ENCODE data around the gene SEPTIN5. TPM values are rescaled to one million over a fixed set of nuclear protein-coding genes. Genes with fewer than 3 reads are reported as not detected.
A peak's percentile ranks its signal among the peaks of the same experiment; 100 is the strongest.

The SEPTIN5 gene
- total and polyA plus RNA-seq, 9 of the 15 experiments (the other 6 are each of a cell fraction or from before 2014, with no cell fraction given), result 0.03 to 195 (median 119) TPM

GRCh38 chr22:19723983-19724827 lies 9.9 kb downstream of the SEPTIN5 start (continued):
- TF ChIP-seq THAP7 (CRISPR knock-in tag; IDR thresholded peaks at IDR 0.05) (no peak), GTF2A2 (tag; IDR thresholded peaks at IDR 0.05) (peak; percentile 75), FOXJ3 (CRISPR knock-in tag; IDR thresholded peaks at IDR 0.05) (no peak), PKNOX1 (IDR thresholded peaks at IDR 0.05) (no peak), XRCC5 (IDR thresholded peaks at IDR 0.05; ENCODE audit: low read depth, low read length) (no peak), BCLAF1 (IDR thresholded peaks at IDR 0.05; ENCODE audit: borderline replicate concordance in 1 of 2, control insufficient read depth in 1 of 2, low read depth in 2 of 2, low read length in 1 of 2) (no peak), DIDO1 (tag; IDR thresholded peaks at IDR 0.05; ENCODE audit: low read depth) (0 out of 2 replicates have a peak, but pooled peaks have one; percentile 33), TCF15 (CRISPR knock-in tag; IDR thresholded peaks at IDR 0.05) (no peak), SP2 (IDR thresholded peaks at IDR 0.05; ENCODE audit: extremely low read depth, low read depth, low read length, poor library complexity, severe bottlenecking) (no peak), NCOA2 (IDR thresholded peaks at IDR 0.05; ENCODE audit: partially characterized antibody in 2 of 2) (no peak), CTCFL (IDR thresholded peaks at IDR 0.05; ENCODE audit: borderline replicate concordance, insufficient read depth, low read depth, low read length, poor library complexity, severe bottlenecking) (no peak), MAZ (CRISPR knock-in tag; conservative IDR thresholded peaks at IDR 0.05 in 1 of 2, IDR thresholded peaks at IDR 0.05 in 1 of 2) (no peak), ZC3H4 (CRISPR knock-in tag; IDR thresholded peaks at IDR 0.05; ENCODE audit: borderline replicate concordance) (no peak), HBP1 (CRISPR knock-in tag; IDR thresholded peaks at IDR 0.05) (no peak), LARP7 (IDR thresholded peaks at IDR 0.05) (no peak), STAT5B (CRISPR knock-in tag; IDR thresholded peaks at IDR 0.05) (no peak), BRCA1 (IDR thresholded peaks at IDR 0.05) (no peak), BRCA1 (CRISPR knock-in tag; IDR thresholded peaks at IDR 0.05) (no peak)
